ENCODE measurements around the gene PIK3R4. TPM values are rescaled to one million over a fixed set of nuclear protein-coding genes. Genes with fewer than 3 reads are reported as not detected.

Gene PIK3R4
- total RNA-seq, 1 experiment from 2014 or later, result 20.0 TPM

DNA sequence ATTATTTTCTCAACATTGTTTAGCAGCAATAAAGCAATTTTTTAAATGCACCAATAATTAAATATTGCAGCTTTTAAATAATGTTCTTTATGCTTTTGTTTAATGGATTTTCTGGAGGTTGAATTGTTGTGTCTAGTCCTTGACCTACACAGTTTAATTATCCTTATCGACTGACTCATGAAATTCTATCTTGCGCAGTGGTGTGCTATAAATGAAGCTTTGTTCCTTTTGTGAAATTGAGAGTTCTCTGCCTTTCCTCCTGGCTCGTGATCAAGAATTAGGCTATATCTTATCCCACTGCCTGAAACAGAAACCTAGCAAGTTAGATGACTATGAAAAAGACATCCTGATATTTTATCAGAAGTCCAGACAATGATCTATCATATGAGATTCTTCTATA, 37.0 kb upstream of the PIK3R4 start:
- Mint-ChIP-seq H3K4me3 (ENCODE audit: unreplicated experiment) (no peak overlapping the region), H3K27me3 (ENCODE audit: insufficient read depth, unreplicated experiment) (peaks cover 11% of the 10 kb centered on the region), H3K36me3 (ENCODE audit: insufficient read depth, unreplicated experiment) (no peaks in the 10 kb centered on the region), H3K27ac (ENCODE audit: unreplicated experiment) (no peak overlapping the region), H3K9me3 (ENCODE audit: unreplicated experiment) (no peaks in the 10 kb centered on the region), H3K4me1 (ENCODE audit: low read depth, unreplicated experiment) (no peaks in the 10 kb centered on the region)
- no TSS peak for BruUV-seq (replicated peaks)
- intact Hi-C loops (cut with micrococcal nuclease; ENCODE audit: unreplicated experiment), result no loop called here
- Histone ChIP-seq H3K36me3 (ENCODE audit: control insufficient read depth, insufficient read depth, low read length) (no peaks in the 10 kb centered on the region), H3K27me3 (replicated peaks; ENCODE audit: control insufficient read depth, insufficient read depth, low read length) (no peaks in the 10 kb centered on the region), H3K9me3 (no peaks in the 10 kb centered on the region), H3K4me1 (no peaks in the 10 kb centered on the region), H3K4me3 (ENCODE audit: low read depth, low read length) (no peak overlapping the region)
- CTCF ChIA-PET, result no interaction called here
- POLR2A ChIA-PET, result no interaction called here
- TF ChIP-seq, protein P1, sequence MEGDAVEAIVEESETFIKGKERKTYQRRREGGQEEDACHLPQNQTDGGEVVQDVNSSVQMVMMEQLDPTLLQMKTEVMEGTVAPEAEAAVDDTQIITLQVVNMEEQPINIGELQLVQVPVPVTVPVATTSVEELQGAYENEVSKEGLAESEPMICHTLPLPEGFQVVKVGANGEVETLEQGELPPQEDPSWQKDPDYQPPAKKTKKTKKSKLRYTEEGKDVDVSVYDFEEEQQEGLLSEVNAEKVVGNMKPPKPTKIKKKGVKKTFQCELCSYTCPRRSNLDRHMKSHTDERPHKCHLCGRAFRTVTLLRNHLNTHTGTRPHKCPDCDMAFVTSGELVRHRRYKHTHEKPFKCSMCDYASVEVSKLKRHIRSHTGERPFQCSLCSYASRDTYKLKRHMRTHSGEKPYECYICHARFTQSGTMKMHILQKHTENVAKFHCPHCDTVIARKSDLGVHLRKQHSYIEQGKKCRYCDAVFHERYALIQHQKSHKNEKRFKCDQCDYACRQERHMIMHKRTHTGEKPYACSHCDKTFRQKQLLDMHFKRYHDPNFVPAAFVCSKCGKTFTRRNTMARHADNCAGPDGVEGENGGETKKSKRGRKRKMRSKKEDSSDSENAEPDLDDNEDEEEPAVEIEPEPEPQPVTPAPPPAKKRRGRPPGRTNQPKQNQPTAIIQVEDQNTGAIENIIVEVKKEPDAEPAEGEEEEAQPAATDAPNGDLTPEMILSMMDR (IDR thresholded peaks at IDR 0.05; ENCODE audit: insufficient read depth in 1 of 2, low read depth in 1 of 2, low read length in 1 of 2, severe bottlenecking in 1 of 2, unreplicated experiment in 1 of 2), result no peak
- DNase-seq, result no peak

DNA sequence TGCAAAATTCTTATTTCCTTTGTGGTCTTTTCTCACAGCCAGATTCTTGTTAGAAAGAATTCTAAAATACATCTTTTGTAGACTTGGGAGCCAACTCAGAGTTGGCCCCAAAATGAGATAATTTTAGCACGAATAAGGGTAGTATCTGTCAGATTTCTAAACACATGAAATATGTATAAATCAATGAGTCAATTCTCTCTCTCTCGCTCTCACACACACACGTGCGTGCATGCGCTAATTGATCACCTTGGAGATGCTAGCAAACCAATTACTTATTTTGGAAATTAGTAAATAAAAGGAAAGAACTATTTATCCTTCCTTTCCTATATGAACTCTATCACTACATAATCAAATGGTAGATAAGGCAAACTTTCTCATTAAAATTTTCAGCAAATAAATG, 32.9 kb upstream of the PIK3R4 start:
- peaks cover 12% of the 10 kb centered on the region for H3K27me3 Mint-ChIP-seq (ENCODE audit: insufficient read depth, unreplicated experiment)
- ChIA-PET POLR2A (no interaction called here), CTCF (no interaction called here)
- DNase-seq, result no peak
- no peaks in the 10 kb centered on the region for H3K9me3 ChIP-seq
- no peaks in the 10 kb centered on the region for H3K9me3 Mint-ChIP-seq (ENCODE audit: unreplicated experiment)
- no peaks in the 10 kb centered on the region for H3K36me3 Mint-ChIP-seq (ENCODE audit: insufficient read depth, unreplicated experiment)
- H3K36me3 ChIP-seq (ENCODE audit: control insufficient read depth, insufficient read depth, low read length), result no peaks in the 10 kb centered on the region
- no peaks in the 10 kb centered on the region for H3K4me1 Mint-ChIP-seq (ENCODE audit: low read depth, unreplicated experiment)
- H3K4me3 Mint-ChIP-seq (ENCODE audit: unreplicated experiment), result no peak overlapping the region
- H3K27ac Mint-ChIP-seq (ENCODE audit: unreplicated experiment), result no peak overlapping the region
- H3K4me1 ChIP-seq, result no peaks in the 10 kb centered on the region
- intact Hi-C loops (cut with micrococcal nuclease; ENCODE audit: unreplicated experiment), result no loop called here
- no peaks in the 10 kb centered on the region for H3K27me3 ChIP-seq (replicated peaks; ENCODE audit: control insufficient read depth, insufficient read depth, low read length)
- BruUV-seq (replicated peaks), result no TSS peak
- TF ChIP-seq, protein P1 (IDR thresholded peaks at IDR 0.05; ENCODE audit: insufficient read depth in 1 of 2, low read depth in 1 of 2, low read length in 1 of 2, severe bottlenecking in 1 of 2, unreplicated experiment in 1 of 2), result no peak
- no peak overlapping the region for H3K4me3 ChIP-seq (ENCODE audit: low read depth, low read length)

DNA sequence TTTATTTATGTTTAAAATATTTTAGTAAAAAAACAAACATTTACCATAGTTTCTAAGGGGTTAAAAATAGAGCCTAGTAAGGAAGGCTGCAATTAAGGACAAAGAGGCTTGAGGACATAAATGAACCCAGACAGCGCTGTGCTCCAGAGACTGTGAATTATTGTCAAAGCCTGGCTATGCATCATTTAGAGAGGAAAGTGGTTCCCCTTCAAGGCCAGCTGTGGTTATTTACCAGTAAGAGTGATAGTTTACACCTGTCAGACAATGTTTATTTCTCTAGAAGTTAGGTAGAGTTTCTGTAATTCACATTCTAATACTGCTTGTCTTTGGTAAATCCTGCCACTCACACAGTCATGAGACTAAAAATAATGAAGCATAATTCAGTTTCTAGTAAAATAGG, 32.4 kb upstream of the PIK3R4 start:
- ChIA-PET POLR2A (no interaction called here), CTCF (no interaction called here)
- TF ChIP-seq, protein P1 (IDR thresholded peaks at IDR 0.05; ENCODE audit: insufficient read depth in 1 of 2, low read depth in 1 of 2, low read length in 1 of 2, severe bottlenecking in 1 of 2, unreplicated experiment in 1 of 2), result no peak
- Mint-ChIP-seq H3K27ac (ENCODE audit: unreplicated experiment) (no peak overlapping the region), H3K4me1 (ENCODE audit: low read depth, unreplicated experiment) (no peaks in the 10 kb centered on the region), H3K36me3 (ENCODE audit: insufficient read depth, unreplicated experiment) (no peaks in the 10 kb centered on the region), H3K27me3 (ENCODE audit: insufficient read depth, unreplicated experiment) (peaks cover 12% of the 10 kb centered on the region), H3K4me3 (ENCODE audit: unreplicated experiment) (no peak overlapping the region), H3K9me3 (ENCODE audit: unreplicated experiment) (no peaks in the 10 kb centered on the region)
- Histone ChIP-seq H3K9me3 (no peaks in the 10 kb centered on the region), H3K36me3 (ENCODE audit: control insufficient read depth, insufficient read depth, low read length) (no peaks in the 10 kb centered on the region), H3K4me3 (ENCODE audit: low read depth, low read length) (no peak overlapping the region), H3K27me3 (replicated peaks; ENCODE audit: control insufficient read depth, insufficient read depth, low read length) (no peaks in the 10 kb centered on the region), H3K4me1 (no peaks in the 10 kb centered on the region)
- intact Hi-C loops (cut with micrococcal nuclease; ENCODE audit: unreplicated experiment), result no loop called here
- no TSS peak for BruUV-seq (replicated peaks)
- no peak for DNase-seq

Data from Caco-2 (cell line).